Measurements from ENCODE around the gene PTEN.
A peak's percentile ranks its signal among the peaks of the same experiment; 100 is the strongest.
"Not testable (repeated sequence)": the region's sequence is repeated elsewhere in the genome, so short reads cannot be mapped to it uniquely, and the experiment has no call there.

Gene PTEN

DNA sequence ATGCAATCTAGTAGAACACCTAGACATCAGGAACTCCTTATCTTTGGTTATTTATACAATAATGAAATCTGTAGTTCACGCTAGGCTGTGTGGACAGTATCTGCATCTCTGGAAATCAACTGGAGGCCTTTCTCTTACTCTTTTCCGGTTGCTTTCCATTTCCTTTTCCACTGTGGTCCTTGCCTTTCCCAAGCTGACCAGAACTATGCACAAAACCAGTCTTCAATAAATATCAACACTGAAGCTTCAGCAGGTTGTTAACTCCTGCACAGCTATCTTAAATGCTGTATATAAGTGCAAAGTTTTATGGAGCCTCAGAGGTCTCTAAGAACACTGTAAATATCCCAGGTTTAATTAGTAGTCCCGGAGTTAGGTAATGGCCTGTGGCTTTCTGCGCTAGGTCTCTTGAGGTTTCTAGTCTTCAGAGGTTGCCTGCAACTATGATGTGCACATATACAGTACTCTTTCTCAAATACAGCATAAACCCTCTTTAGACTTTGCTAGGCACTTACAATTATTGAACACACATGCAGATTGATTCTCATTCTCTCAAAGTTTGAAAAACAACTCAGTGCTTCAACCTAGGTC, 2.5 kb upstream of the PTEN start:
- H3K9ac ChIP-seq (ENCODE audit: low read depth in 1 of 2, low read length in 2 of 2) = peak overlapping the region in 1 of 2 donors; percentile 86
- H3K27me3 ChIP-seq (ENCODE audit: control insufficient read depth in 1 of 2, insufficient read depth in 2 of 2, low read length in 2 of 2) = no peaks in the 10 kb centered on the region
- H3K4me3 ChIP-seq (ENCODE audit: low read depth in 1 of 2, low read length in 2 of 2) = peak overlapping the region; percentile 93 to 97
- peaks cover 13 to 16% of the 10 kb centered on the region in 2 donors for H3K4me1 ChIP-seq (ENCODE audit: control insufficient read depth in 1 of 2, insufficient read depth in 2 of 2, low read length in 2 of 2)
- no peak overlapping the region for H3K27ac ChIP-seq (ENCODE audit: low read depth, low read length)
- H3K9me3 ChIP-seq (ENCODE audit: control insufficient read depth in 1 of 2, low read length in 2 of 2) = peaks cover 0 to 1% of the 10 kb centered on the region in 2 donors
- no peaks in the 10 kb centered on the region for H3K36me3 ChIP-seq (ENCODE audit: control insufficient read depth in 1 of 2, insufficient read depth in 2 of 2, low read length in 2 of 2)

DNA sequence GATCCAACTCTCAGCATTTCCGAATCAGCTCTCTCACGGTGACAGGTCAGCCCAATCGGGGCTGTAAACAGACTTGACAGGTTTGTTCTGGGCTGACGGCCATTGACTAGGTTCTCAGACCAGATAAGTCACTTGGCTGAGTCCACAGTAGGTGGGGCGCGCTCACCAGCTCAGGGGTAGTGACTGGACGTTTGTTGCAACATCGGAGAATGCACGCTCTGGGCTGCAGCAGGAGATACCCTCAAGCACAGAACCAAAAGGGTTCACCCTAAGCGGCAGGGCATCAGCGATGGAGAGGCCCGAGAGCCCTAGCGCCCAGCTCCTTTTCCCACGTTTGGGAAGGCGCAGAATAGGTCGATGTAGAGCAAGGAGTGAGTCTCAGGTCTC, 1.9 kb upstream of the PTEN start:
- Histone ChIP-seq H3K27me3 (ENCODE audit: control insufficient read depth in 1 of 2, insufficient read depth in 2 of 2, low read length in 2 of 2) (no peaks in the 10 kb centered on the region), H3K9me3 (ENCODE audit: control insufficient read depth in 1 of 2, low read length in 2 of 2) (peaks cover 0 to 1% of the 10 kb centered on the region in 2 donors), H3K9ac (ENCODE audit: low read depth in 1 of 2, low read length in 2 of 2) (peak overlapping the region; percentile 86 to 94), H3K27ac (ENCODE audit: low read depth, low read length) (peak overlapping the region; percentile 93), H3K36me3 (ENCODE audit: control insufficient read depth in 1 of 2, insufficient read depth in 2 of 2, low read length in 2 of 2) (no peaks in the 10 kb centered on the region), H3K4me1 (ENCODE audit: control insufficient read depth in 1 of 2, insufficient read depth in 2 of 2, low read length in 2 of 2) (peaks cover 13 to 16% of the 10 kb centered on the region in 2 donors), H3K4me3 (ENCODE audit: low read depth in 1 of 2, low read length in 2 of 2) (peak overlapping the region; percentile 93 to 97)

DNA sequence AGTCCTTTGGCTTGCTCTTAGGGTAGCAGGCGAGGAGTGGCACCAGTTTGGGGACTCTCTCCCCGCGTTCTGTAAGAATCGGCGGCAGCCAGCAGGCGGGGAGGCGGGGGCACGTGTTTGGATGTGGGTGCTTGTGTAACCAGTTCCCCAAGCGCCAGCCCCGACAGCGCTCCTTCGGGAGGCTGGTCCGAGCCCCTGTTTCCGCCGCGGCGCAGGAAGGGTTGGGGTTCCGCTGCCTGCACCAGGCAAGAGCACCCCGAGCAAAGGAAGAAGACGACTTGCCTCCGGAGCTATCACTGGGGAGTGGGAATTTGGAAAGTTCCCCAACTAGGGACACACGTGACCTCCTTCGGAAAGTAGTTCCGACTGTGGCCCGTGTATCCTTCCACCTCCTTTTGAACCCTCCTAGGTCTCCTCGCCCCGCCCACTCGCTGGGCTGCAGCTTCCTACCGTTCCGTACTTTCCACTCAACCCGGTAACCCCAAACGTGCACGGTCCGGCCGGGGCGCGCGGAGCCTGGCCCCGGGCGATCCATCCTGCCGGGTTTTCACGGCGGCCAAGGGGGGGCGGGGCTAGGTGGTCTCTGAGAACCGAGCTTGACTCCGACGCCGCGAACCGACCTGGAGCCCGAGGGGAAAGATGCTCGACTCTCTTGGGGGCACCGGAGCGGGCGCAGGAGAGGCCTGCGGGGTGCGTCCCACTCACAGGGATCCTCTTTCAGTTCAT, 1.3 kb upstream of the PTEN start:
- Histone ChIP-seq H3K27me3 (ENCODE audit: control insufficient read depth in 1 of 2, insufficient read depth in 2 of 2, low read length in 2 of 2) (no peaks in the 10 kb centered on the region), H3K4me1 (ENCODE audit: control insufficient read depth in 1 of 2, insufficient read depth in 2 of 2, low read length in 2 of 2) (peaks cover 14 to 16% of the 10 kb centered on the region in 2 donors), H3K9me3 (ENCODE audit: control insufficient read depth in 1 of 2, low read length in 2 of 2) (peaks cover 0 to 1% of the 10 kb centered on the region in 2 donors), H3K9ac (ENCODE audit: low read depth in 1 of 2, low read length in 2 of 2) (peak overlapping the region; percentile 86 to 98), H3K27ac (ENCODE audit: low read depth, low read length) (peak overlapping the region; percentile 93), H3K4me3 (ENCODE audit: low read depth in 1 of 2, low read length in 2 of 2) (peak overlapping the region; percentile 93 to 97), H3K36me3 (ENCODE audit: control insufficient read depth in 1 of 2, insufficient read depth in 2 of 2, low read length in 2 of 2) (no peaks in the 10 kb centered on the region)

DNA sequence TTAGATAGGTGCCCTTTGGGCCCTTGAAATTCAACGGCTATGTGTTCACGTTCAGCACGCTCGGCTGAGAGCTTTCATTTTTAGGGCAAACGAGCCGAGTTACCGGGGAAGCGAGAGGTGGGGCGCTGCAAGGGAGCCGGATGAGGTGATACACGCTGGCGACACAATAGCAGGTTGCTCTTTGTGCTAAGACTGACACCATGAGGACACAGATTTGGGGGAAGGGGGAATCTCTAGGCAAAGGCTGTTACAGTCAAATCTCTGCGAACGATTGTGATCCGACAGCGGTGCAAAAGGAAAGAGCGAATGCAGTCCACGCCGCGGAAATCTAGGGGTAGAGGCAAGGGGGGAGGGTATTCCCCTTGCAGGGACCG, 759 bp upstream of the PTEN start:
- Histone ChIP-seq H3K27ac (ENCODE audit: low read depth, low read length) (peak overlapping the region; percentile 93), H3K4me3 (ENCODE audit: low read depth in 1 of 2, low read length in 2 of 2) (peak overlapping the region; percentile 93 to 97), H3K9ac (ENCODE audit: low read depth in 1 of 2, low read length in 2 of 2) (peak overlapping the region; percentile 86 to 98), H3K27me3 (ENCODE audit: control insufficient read depth in 1 of 2, insufficient read depth in 2 of 2, low read length in 2 of 2) (no peaks in the 10 kb centered on the region), H3K4me1 (ENCODE audit: control insufficient read depth in 1 of 2, insufficient read depth in 2 of 2, low read length in 2 of 2) (peaks cover 16 to 18% of the 10 kb centered on the region in 2 donors), H3K36me3 (ENCODE audit: control insufficient read depth in 1 of 2, insufficient read depth in 2 of 2, low read length in 2 of 2) (no peaks in the 10 kb centered on the region), H3K9me3 (ENCODE audit: control insufficient read depth in 1 of 2, low read length in 2 of 2) (peaks cover 0 to 1% of the 10 kb centered on the region in 2 donors)

DNA sequence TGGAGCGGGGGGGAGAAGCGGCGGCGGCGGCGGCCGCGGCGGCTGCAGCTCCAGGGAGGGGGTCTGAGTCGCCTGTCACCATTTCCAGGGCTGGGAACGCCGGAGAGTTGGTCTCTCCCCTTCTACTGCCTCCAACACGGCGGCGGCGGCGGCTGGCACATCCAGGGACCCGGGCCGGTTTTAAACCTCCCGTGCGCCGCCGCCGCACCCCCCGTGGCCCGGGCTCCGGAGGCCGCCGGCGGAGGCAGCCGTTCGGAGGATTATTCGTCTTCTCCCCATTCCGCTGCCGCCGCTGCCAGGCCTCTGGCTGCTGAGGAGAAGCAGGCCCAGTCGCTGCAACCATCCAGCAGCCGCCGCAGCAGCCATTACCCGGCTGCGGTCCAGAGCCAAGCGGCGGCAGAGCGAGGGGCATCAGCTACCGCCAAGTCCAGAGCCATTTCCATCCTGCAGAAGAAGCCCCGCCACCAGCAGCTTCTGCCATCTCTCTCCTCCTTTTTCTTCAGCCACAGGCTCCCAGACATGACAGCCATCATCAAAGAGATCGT, 598 bp downstream of the PTEN start:
- Histone ChIP-seq H3K4me3 (ENCODE audit: low read depth in 1 of 2, low read length in 2 of 2) (peak overlapping the region; percentile 89 to 97), H3K4me1 (ENCODE audit: control insufficient read depth in 1 of 2, insufficient read depth in 2 of 2, low read length in 2 of 2) (peaks cover 23 to 26% of the 10 kb centered on the region in 2 donors), H3K9ac (ENCODE audit: low read depth in 1 of 2, low read length in 2 of 2) (peak overlapping the region; percentile 86), H3K27ac (ENCODE audit: low read depth, low read length) (peak overlapping the region; percentile 93)
- not testable (repeated sequence) for H3K36me3 ChIP-seq (ENCODE audit: control insufficient read depth in 1 of 2, insufficient read depth in 2 of 2, low read length in 2 of 2); H3K9me3 ChIP-seq (ENCODE audit: control insufficient read depth in 1 of 2, low read length in 2 of 2); H3K27me3 ChIP-seq (ENCODE audit: control insufficient read depth in 1 of 2, insufficient read depth in 2 of 2, low read length in 2 of 2)

DNA sequence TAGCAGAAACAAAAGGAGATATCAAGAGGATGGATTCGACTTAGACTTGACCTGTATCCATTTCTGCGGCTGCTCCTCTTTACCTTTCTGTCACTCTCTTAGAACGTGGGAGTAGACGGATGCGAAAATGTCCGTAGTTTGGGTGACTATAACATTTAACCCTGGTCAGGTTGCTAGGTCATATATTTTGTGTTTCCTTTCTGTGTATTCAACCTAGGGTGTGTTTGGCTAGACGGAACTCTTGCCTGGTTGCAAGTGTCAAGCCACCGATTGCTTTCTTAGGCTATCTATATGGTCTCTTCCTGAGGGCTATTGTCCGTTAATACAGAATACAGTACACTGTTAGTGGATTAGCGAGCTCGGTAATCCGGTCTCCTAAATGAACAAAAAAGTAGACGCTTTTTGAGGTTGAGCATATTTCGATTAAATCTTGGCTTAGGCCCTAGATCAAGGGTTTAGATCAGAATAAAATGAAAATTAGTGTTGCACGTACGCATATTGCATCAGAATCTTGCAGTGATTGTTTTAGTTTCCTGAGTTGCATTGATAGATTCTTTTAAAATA, 1.2 kb downstream of the PTEN start:
- no peaks in the 10 kb centered on the region for H3K27me3 ChIP-seq (ENCODE audit: control insufficient read depth in 1 of 2, insufficient read depth in 2 of 2, low read length in 2 of 2)

DNA sequence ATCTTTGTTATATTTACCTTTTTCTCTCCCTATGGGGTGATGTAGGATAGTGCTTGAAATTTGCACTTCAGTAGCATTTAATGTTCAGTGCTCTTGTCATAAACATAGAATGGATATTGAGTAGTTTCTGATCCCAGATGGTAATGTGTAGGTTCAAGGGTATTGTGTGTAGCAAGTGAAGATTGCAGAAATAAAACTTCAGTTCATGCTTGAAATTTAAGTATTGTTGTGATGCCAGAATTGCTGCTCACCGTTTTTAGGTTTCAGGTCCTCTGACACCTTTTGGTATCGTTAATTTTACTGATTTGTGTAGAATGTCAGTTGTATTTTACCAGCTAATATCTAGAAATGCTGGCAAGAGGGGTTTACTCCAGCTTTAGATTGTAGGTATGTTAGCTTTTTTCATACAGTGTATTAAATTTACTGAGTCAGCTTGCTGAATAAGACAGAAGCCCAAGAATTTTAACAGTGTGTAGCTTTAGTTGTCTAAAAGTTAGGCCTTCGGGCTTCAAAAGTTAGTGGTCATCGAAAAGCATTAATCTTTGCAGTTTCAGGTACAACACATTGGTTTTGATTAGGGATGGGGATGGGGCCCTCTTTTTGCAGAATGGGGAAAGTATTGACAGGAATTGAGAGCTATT, 1.9 kb downstream of the PTEN start:
- Histone ChIP-seq H3K4me1 (ENCODE audit: control insufficient read depth in 1 of 2, insufficient read depth in 2 of 2, low read length in 2 of 2) (peaks cover 31 to 35% of the 10 kb centered on the region in 2 donors), H3K9me3 (ENCODE audit: control insufficient read depth in 1 of 2, low read length in 2 of 2) (peaks cover 0 to 1% of the 10 kb centered on the region in 2 donors), H3K9ac (ENCODE audit: low read depth in 1 of 2, low read length in 2 of 2) (peak overlapping the region; percentile 79 to 86), H3K27me3 (ENCODE audit: control insufficient read depth in 1 of 2, insufficient read depth in 2 of 2, low read length in 2 of 2) (no peaks in the 10 kb centered on the region), H3K27ac (ENCODE audit: low read depth, low read length) (peak overlapping the region; percentile 67), H3K4me3 (ENCODE audit: low read depth in 1 of 2, low read length in 2 of 2) (peak overlapping the region; percentile 79 to 89), H3K36me3 (ENCODE audit: control insufficient read depth in 1 of 2, insufficient read depth in 2 of 2, low read length in 2 of 2) (no peaks in the 10 kb centered on the region)

More for the DNA sequence above, 1.2 kb downstream of the PTEN start:
- peak overlapping the region; percentile 79 to 89 for H3K4me3 ChIP-seq (ENCODE audit: low read depth in 1 of 2, low read length in 2 of 2)
- peak overlapping the region; percentile 67 for H3K27ac ChIP-seq (ENCODE audit: low read depth, low read length)
- peaks cover 25 to 31% of the 10 kb centered on the region in 2 donors for H3K4me1 ChIP-seq (ENCODE audit: control insufficient read depth in 1 of 2, insufficient read depth in 2 of 2, low read length in 2 of 2)
- no peaks in the 10 kb centered on the region for H3K36me3 ChIP-seq (ENCODE audit: control insufficient read depth in 1 of 2, insufficient read depth in 2 of 2, low read length in 2 of 2)
- H3K9me3 ChIP-seq (ENCODE audit: control insufficient read depth in 1 of 2, low read length in 2 of 2) = peaks cover 0 to 1% of the 10 kb centered on the region in 2 donors
- peak overlapping the region; percentile 79 to 86 for H3K9ac ChIP-seq (ENCODE audit: low read depth in 1 of 2, low read length in 2 of 2)

DNA sequence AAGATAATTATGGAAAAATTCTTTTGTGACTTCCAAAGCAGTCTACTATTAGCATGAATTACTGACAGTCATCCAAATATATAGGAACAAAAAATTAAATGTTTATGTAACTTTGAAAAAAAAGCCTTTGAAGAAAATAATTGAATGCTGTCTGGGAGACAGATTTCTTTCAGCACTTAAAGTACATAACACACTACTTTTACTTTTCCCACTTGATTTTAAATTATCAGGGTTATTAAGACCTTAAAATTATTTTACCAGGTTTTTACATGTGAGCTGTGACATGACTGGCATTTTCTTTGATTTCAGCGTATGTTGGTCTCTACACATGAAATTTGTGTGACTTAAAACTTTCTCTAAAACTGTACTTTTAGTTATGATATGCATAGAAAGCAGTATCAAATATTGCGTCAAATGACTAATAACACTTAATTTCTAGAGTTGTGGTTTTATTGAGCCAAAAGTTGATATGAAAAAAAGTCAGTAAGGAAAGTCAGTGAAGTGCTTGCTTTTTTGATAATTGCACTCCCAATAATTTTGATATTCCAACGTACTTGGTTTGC, 3.1 kb downstream of the PTEN start:
- Histone ChIP-seq H3K4me1 (ENCODE audit: control insufficient read depth in 1 of 2, insufficient read depth in 2 of 2, low read length in 2 of 2) (peaks cover 27 to 33% of the 10 kb centered on the region in 2 donors), H3K9ac (ENCODE audit: low read depth in 1 of 2, low read length in 2 of 2) (peak overlapping the region; percentile 79 to 86)

DNA sequence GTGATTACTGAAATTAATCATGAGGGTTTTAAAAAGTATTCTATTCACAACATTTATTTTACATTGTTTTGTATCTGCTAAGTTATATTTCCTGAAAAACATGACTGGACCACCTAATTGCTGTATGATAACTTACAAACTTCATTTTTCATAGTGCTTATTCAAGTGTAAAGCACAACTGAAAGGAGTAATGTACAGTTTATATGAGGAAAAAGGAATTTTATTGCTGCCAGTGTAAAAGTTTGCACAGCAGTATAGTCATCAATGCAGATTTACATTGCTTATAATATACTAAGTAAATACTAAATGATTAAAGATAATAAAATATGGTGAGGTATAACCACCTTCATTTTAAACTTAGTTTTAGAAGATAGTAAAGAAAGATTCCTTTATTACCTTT, 4.0 kb downstream of the PTEN start:
- Histone ChIP-seq H3K9me3 (ENCODE audit: control insufficient read depth in 1 of 2, low read length in 2 of 2) (no peaks in the 10 kb centered on the region), H3K36me3 (ENCODE audit: control insufficient read depth in 1 of 2, insufficient read depth in 2 of 2, low read length in 2 of 2) (no peaks in the 10 kb centered on the region), H3K9ac (ENCODE audit: low read depth in 1 of 2, low read length in 2 of 2) (peak overlapping the region; percentile 79 to 86), H3K27me3 (ENCODE audit: control insufficient read depth in 1 of 2, insufficient read depth in 2 of 2, low read length in 2 of 2) (no peaks in the 10 kb centered on the region), H3K4me3 (ENCODE audit: low read depth in 1 of 2, low read length in 2 of 2) (peak overlapping the region; percentile 79 to 89), H3K4me1 (ENCODE audit: control insufficient read depth in 1 of 2, insufficient read depth in 2 of 2, low read length in 2 of 2) (peaks cover 21 to 31% of the 10 kb centered on the region in 2 donors), H3K27ac (ENCODE audit: low read depth, low read length) (peak overlapping the region; percentile 36)

More for the DNA sequence above, 3.1 kb downstream of the PTEN start:
- Histone ChIP-seq H3K36me3 (ENCODE audit: control insufficient read depth in 1 of 2, insufficient read depth in 2 of 2, low read length in 2 of 2) (no peaks in the 10 kb centered on the region), H3K9me3 (ENCODE audit: control insufficient read depth in 1 of 2, low read length in 2 of 2) (peaks cover 0 to 1% of the 10 kb centered on the region in 2 donors), H3K27ac (ENCODE audit: low read depth, low read length) (peak overlapping the region; percentile 14), H3K27me3 (ENCODE audit: control insufficient read depth in 1 of 2, insufficient read depth in 2 of 2, low read length in 2 of 2) (no peaks in the 10 kb centered on the region), H3K4me3 (ENCODE audit: low read depth in 1 of 2, low read length in 2 of 2) (peak overlapping the region; percentile 79 to 89)

All from duodenal mucosa (tissue), 2 donors.